ENCODE data around the gene SF3B2. TPM values are rescaled to one million over a fixed set of nuclear protein-coding genes. Genes with fewer than 3 reads are reported as not detected.

The SF3B2 gene
- total RNA-seq, 1 experiment from 2014 or later = 358 TPM

DNA sequence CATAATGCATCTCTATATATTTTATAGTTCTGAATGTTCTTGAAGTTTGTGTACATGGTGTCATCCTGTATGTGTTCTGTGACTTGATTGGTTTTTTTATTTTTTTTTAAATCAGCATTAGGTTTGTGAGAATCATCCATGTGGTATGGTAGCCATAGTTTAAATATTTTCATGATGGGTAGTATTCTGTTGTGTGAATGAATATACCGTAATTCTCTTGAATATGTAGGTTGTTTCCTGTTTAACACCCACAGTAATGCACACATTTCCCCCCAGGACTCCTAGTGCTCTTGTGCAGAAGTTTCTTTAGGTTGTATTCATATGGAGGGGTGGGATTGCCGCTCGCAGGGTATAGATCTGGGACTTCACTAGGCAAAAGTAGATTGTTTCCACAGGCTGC, 19.9 kb downstream of the SF3B2 start:
- H3K4me1 ChIP-seq (ENCODE audit: insufficient read depth, low read length, poor library complexity, severe bottlenecking) = peaks cover 34% of the 10 kb centered on the region
- no peaks in the 10 kb centered on the region for H3K9me3 ChIP-seq (ENCODE audit: low read depth, low read length, poor library complexity, severe bottlenecking)
- TF ChIP-seq CTCF (conservative IDR thresholded peaks at IDR 0.05; ENCODE audit: low read depth, low read length) = no peak
- TF ChIP-seq EZH2 (IDR thresholded peaks at IDR 0.05; ENCODE audit: borderline replicate concordance, low read depth, low read length, poor library complexity, severe bottlenecking) = no peak
- no peak for DNase-seq (ENCODE audit: low spot score)
- peaks cover 27% of the 10 kb centered on the region for H3K36me3 ChIP-seq (ENCODE audit: insufficient read depth, low read length, poor library complexity, severe bottlenecking)
- no peak overlapping the region for H3K27ac ChIP-seq (ENCODE audit: low read depth, low read length, poor library complexity, severe bottlenecking)
- intact Hi-C loops (cut with micrococcal nuclease; ENCODE audit: unreplicated experiment) = loop anchor here (5.0 kb wide), 1 partner anchor 45 kb away; no protein-coding TSS in a partner anchor
- peak overlapping the region; percentile 84 for H3K4me3 ChIP-seq (ENCODE audit: low read depth, low read length, poor library complexity, severe bottlenecking)
- POLR2A ChIA-PET (ENCODE audit: low non-redundant PET) = no interaction called here
- CTCF ChIA-PET = interaction anchor here (0.6 kb wide), 1 partner anchor 361 kb away, joined by 7 read pairs; no protein-coding TSS in a partner anchor
- BruUV-seq (replicated peaks) = no TSS peak
- no peaks in the 10 kb centered on the region for H3K27me3 ChIP-seq (replicated peaks; ENCODE audit: insufficient read depth, low read depth, low read length, poor library complexity)

GRCh38 chr11:66072518-66072917, 20.4 kb downstream of the SF3B2 start:
- H3K27ac ChIP-seq (ENCODE audit: low read depth, low read length, poor library complexity, severe bottlenecking) = no peak overlapping the region
- intact Hi-C loops (cut with micrococcal nuclease; ENCODE audit: unreplicated experiment) = loop anchor here (5.0 kb wide), 1 partner anchor 45 kb away; no protein-coding TSS in a partner anchor

DNA sequence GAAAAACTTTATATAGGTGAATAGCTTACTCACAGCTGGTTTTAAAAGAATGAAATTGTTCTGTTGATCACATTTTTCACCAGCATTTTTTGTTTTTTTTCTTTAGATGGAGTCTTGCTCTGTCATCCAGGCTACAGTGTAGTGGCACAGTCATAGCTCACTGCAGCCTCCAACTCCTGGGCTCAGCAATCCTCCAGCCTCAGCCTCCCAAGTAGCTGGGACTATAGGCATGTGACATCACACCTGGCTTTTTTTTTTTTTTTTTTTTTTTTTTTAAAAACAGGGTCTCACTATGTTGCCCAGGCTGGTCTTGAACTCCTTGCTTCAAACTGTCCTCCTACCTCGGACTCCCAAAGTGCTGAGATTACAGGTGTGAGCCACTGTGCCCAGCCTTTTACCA, 21.5 kb downstream of the SF3B2 start:
- no TSS peak for BruUV-seq (replicated peaks)
- ChIA-PET POLR2A (ENCODE audit: low non-redundant PET) (no interaction called here), CTCF (no interaction called here)
- no peaks in the 10 kb centered on the region for H3K9me3 ChIP-seq (ENCODE audit: low read depth, low read length, poor library complexity, severe bottlenecking)
- TF ChIP-seq EZH2 (IDR thresholded peaks at IDR 0.05; ENCODE audit: borderline replicate concordance, low read depth, low read length, poor library complexity, severe bottlenecking) (no peak), CTCF (conservative IDR thresholded peaks at IDR 0.05; ENCODE audit: low read depth, low read length) (no peak)
- peaks cover 27% of the 10 kb centered on the region for H3K4me1 ChIP-seq (ENCODE audit: insufficient read depth, low read length, poor library complexity, severe bottlenecking)
- no peak overlapping the region for H3K27ac ChIP-seq (ENCODE audit: low read depth, low read length, poor library complexity, severe bottlenecking)
- DNase-seq (ENCODE audit: low spot score) = no peak
- peaks cover 11% of the 10 kb centered on the region for H3K36me3 ChIP-seq (ENCODE audit: insufficient read depth, low read length, poor library complexity, severe bottlenecking)
- intact Hi-C loops (cut with micrococcal nuclease; ENCODE audit: unreplicated experiment) = loop anchor here (5.0 kb wide), 1 partner anchor 44 kb away; no protein-coding TSS in a partner anchor
- no peak overlapping the region for H3K4me3 ChIP-seq (ENCODE audit: low read depth, low read length, poor library complexity, severe bottlenecking)
- H3K27me3 ChIP-seq (replicated peaks; ENCODE audit: insufficient read depth, low read depth, low read length, poor library complexity) = no peaks in the 10 kb centered on the region

More at GRCh38 chr11:66072518-66072917, 20.4 kb downstream of the SF3B2 start:
- no peak for TF ChIP-seq CTCF (conservative IDR thresholded peaks at IDR 0.05; ENCODE audit: low read depth, low read length)
- no peak for TF ChIP-seq EZH2 (IDR thresholded peaks at IDR 0.05; ENCODE audit: borderline replicate concordance, low read depth, low read length, poor library complexity, severe bottlenecking)
- Histone ChIP-seq H3K36me3 (ENCODE audit: insufficient read depth, low read length, poor library complexity, severe bottlenecking) (peaks cover 23% of the 10 kb centered on the region), H3K9me3 (ENCODE audit: low read depth, low read length, poor library complexity, severe bottlenecking) (no peaks in the 10 kb centered on the region), H3K4me1 (ENCODE audit: insufficient read depth, low read length, poor library complexity, severe bottlenecking) (peaks cover 34% of the 10 kb centered on the region), H3K4me3 (ENCODE audit: low read depth, low read length, poor library complexity, severe bottlenecking) (peak overlapping the region; percentile 84), H3K27me3 (replicated peaks; ENCODE audit: insufficient read depth, low read depth, low read length, poor library complexity) (no peaks in the 10 kb centered on the region)
- no peak for DNase-seq (ENCODE audit: low spot score)
- no TSS peak for BruUV-seq (replicated peaks)
- CTCF ChIA-PET = interaction anchor here (0.6 kb wide), 1 partner anchor 361 kb away, joined by 7 read pairs; no protein-coding TSS in a partner anchor
- POLR2A ChIA-PET (ENCODE audit: low non-redundant PET) = no interaction called here
